A549 (cell line): Measurements from ENCODE around the gene WDR45B. TPM values are rescaled to one million over a fixed set of nuclear protein-coding genes. Genes with fewer than 3 reads are reported as not detected.

ENCODE experiments used
- BHLHE40 ChIP-seq: IDR thresholded peaks from 2 replicates; pipeline ENCODE4 v1.6.1; 2012; ENCODE audit warnings: low read depth, low read length, inconsistent platforms
- CBX8 ChIP-seq: fragments of 200-600 bp; sonication (generic); IDR thresholded peaks from 2 replicates; pipeline ENCODE4 v1.6.1; 2016
- CEBPB ChIP-seq, 2 experiments: fragments of >200 bp in 1 of 2; sonication (Bioruptor Twin) in 1 of 2; formaldehyde crosslinking in 1 of 2; IDR thresholded peaks; 2 replicates each; pipeline ENCODE4 v1.6.1; 2012 to 2016
- CHD2 ChIP-seq: fragments of 150-350 bp; IDR thresholded peaks from 2 replicates; pipeline ENCODE4 v1.6.1; 2014; ENCODE audit warnings: low read length; ENCODE audit not compliant: partially characterized antibody
- CHD4 ChIP-seq: fragments of 200-600 bp; sonication (generic); IDR thresholded peaks from 2 replicates; pipeline ENCODE4 v1.6.1; 2016; ENCODE audit warnings: antibody characterized with exemption, mild to moderate bottlenecking, borderline replicate concordance
- EHMT2 ChIP-seq: fragments of 200-600 bp; sonication (generic); IDR thresholded peaks from 2 replicates; pipeline ENCODE4 v1.6.1; 2016; ENCODE audit warnings: antibody characterized with exemption, low read depth, mild to moderate bottlenecking, moderate library complexity
- EP300 ChIP-seq, 2 experiments: fragments of >200 bp; sonication (Bioruptor Twin); formaldehyde crosslinking; IDR thresholded peaks; 2 replicates in 1 of 2; 3 replicates in 1 of 2; pipeline ENCODE4 v1.6.1; 2016 to 2017
- ESRRA ChIP-seq: fragments of 150-350 bp; IDR thresholded peaks from 2 replicates; pipeline ENCODE4 v1.6.1; 2014; ENCODE audit warnings: mild to moderate bottlenecking, low read length, borderline replicate concordance
- HDAC2 ChIP-seq: fragments of 200-600 bp; sonication (generic); IDR thresholded peaks from 2 replicates; pipeline ENCODE4 v1.6.1; 2016
- HEYL ChIP-seq: fragments of 250-450 bp; sonication (Bioruptor Pico); IDR thresholded peaks from 2 replicates; pipeline ENCODE4 v1.8.0; 2021; ENCODE audit warnings: mild to moderate bottlenecking, moderate library complexity
- HOXA7 ChIP-seq: fragments of 250-450 bp; sonication (Bioruptor Pico); IDR thresholded peaks from 2 replicates; pipeline ENCODE4 v1.5.0; 2020; ENCODE audit warnings: mild to moderate bottlenecking, moderate library complexity
- HOXB13 ChIP-seq: fragments of 250-450 bp; sonication (Bioruptor Pico); IDR thresholded peaks from 2 replicates; pipeline ENCODE4 v1.5.0; 2020; ENCODE audit warnings: low read depth, mild to moderate bottlenecking, moderate library complexity
- HOXB5 ChIP-seq: fragments of 250-450 bp; sonication (Bioruptor Pico); IDR thresholded peaks from 2 replicates; pipeline ENCODE4 v1.5.0; 2020; ENCODE audit warnings: mild to moderate bottlenecking, moderate library complexity
- KDM1A ChIP-seq: fragments of 200-600 bp; sonication (generic); IDR thresholded peaks from 2 replicates; pipeline ENCODE4 v1.6.1; 2016; ENCODE audit warnings: low read depth, mild to moderate bottlenecking
- MAFK ChIP-seq: fragments of 450-650 bp; IDR thresholded peaks from 2 replicates; pipeline ENCODE4 v1.6.1; 2014; ENCODE audit not compliant: partially characterized antibody
- MAZ ChIP-seq: fragments of 150-350 bp; IDR thresholded peaks from 2 replicates; pipeline ENCODE4 v1.6.1; 2014; ENCODE audit warnings: antibody characterized with exemption, low read depth, low read length, borderline replicate concordance
- NFE2L2 ChIP-seq: fragments of 150-350 bp; conservative IDR thresholded peaks from 2 replicates; pipeline ENCODE4 v1.6.1; 2014; ENCODE audit warnings: low read length
- NPAS2 ChIP-seq: fragments of 250-450 bp; sonication (Bioruptor Pico); IDR thresholded peaks from 2 replicates; pipeline ENCODE4 v1.8.0; 2022; ENCODE audit warnings: mild to moderate bottlenecking, moderate library complexity, borderline replicate concordance
- NR3C1 ChIP-seq: fragments of >200 bp; sonication (Bioruptor Twin); formaldehyde crosslinking; IDR thresholded peaks from 3 replicates; pipeline ENCODE4 v1.6.1; 2017
- PHF8 ChIP-seq: fragments of 200-600 bp; sonication (generic); IDR thresholded peaks from 2 replicates; pipeline ENCODE4 v1.6.1; 2016; ENCODE audit warnings: low read depth, mild to moderate bottlenecking, antibody characterized with exemption, moderate library complexity, borderline replicate concordance
- POLR2A ChIP-seq: IDR thresholded peaks from 2 replicates; pipeline ENCODE4 v1.6.1; 2012; ENCODE audit warnings: mild to moderate bottlenecking, low read length
- RARB ChIP-seq: fragments of 250-450 bp; sonication (Bioruptor Pico); IDR thresholded peaks from 2 replicates; pipeline ENCODE4 v1.8.0; 2021; ENCODE audit warnings: mild to moderate bottlenecking, moderate library complexity
- RCOR1 ChIP-seq: fragments of 150-350 bp; IDR thresholded peaks from 2 replicates; pipeline ENCODE4 v1.6.1; 2014; ENCODE audit warnings: antibody characterized with exemption, low read length, low read depth
- RNF2 ChIP-seq: fragments of 200-600 bp; sonication (generic); IDR thresholded peaks from 2 replicates; pipeline ENCODE4 v1.6.1; 2016; ENCODE audit warnings: low read depth, mild to moderate bottlenecking, antibody characterized with exemption, moderate library complexity, borderline replicate concordance
- SMC3 ChIP-seq: fragments of >200 bp; sonication (Bioruptor Twin); formaldehyde crosslinking; IDR thresholded peaks from 3 replicates; pipeline ENCODE4 v1.6.1; 2018; ENCODE audit warnings: inconsistent platforms
- SREBF2 ChIP-seq: fragments of 450-650 bp; IDR thresholded peaks from 2 replicates; pipeline ENCODE4 v1.6.1; 2014; ENCODE audit warnings: mild to moderate bottlenecking, moderate library complexity
- TP53 ChIP-seq: fragments of 250-450 bp; sonication (Bioruptor Pico); IDR thresholded peaks from 2 replicates; pipeline ENCODE4 v1.5.0; 2021; ENCODE audit warnings: mild to moderate bottlenecking, moderate library complexity
- polyA plus RNA-seq, 4 experiments: library from polyadenylated mRNA; depleted of rRNA in 3 of 4; stranded (reverse); fragments of >200 nt; fragmentation: RNase III in 1 of 4; extraction: RNeasy Plus Mini Kit Qiagen cat#74134 plus additional on column Dnase treatment in 1 of 4; gene quantifications; 2 replicates in 3 of 4; 3 replicates in 1 of 4; pipeline ENCODE4 v1.2.3, GENCODE V29; 2011 to 2017
- TF ChIP-seq, protein P1 (sequence below): fragments of >200 bp; sonication (Bioruptor Twin); formaldehyde crosslinking; IDR thresholded peaks from 3 replicates; pipeline ENCODE4 v1.6.1; 2016
- TF ChIP-seq, protein P2 (sequence below): IDR thresholded peaks from 2 replicates; pipeline ENCODE4 v1.6.1; 2012
- TF ChIP-seq, protein P3 (sequence below): fragments of >200 bp; sonication (Bioruptor Twin); formaldehyde crosslinking; IDR thresholded peaks from 2 replicates; pipeline ENCODE4 v1.6.1; 2016
- TF ChIP-seq, protein P4 (sequence below): fragments of 250-450 bp; sonication (Bioruptor Pico); IDR thresholded peaks from 2 replicates; pipeline ENCODE4 v1.5.0; 2021; ENCODE audit warnings: mild to moderate bottlenecking, moderate library complexity, borderline replicate concordance
- TF ChIP-seq, protein P5 (sequence below): fragments of 150-350 bp; IDR thresholded peaks from 2 replicates; pipeline ENCODE4 v1.6.1; 2014; ENCODE audit warnings: low read depth, mild to moderate bottlenecking, low read length
- TF ChIP-seq, protein P6 (sequence below): fragments of 200-600 bp; sonication (generic); IDR thresholded peaks from 2 replicates; pipeline ENCODE4 v1.6.1; 2016; ENCODE audit warnings: antibody characterized with exemption, mild to moderate bottlenecking, moderate library complexity
- TF ChIP-seq, protein P7 (sequence below): IDR thresholded peaks from 2 replicates; pipeline ENCODE4 v1.6.1; 2012
- TF ChIP-seq, protein P8 (sequence below): IDR thresholded peaks from 2 replicates; pipeline ENCODE4 v1.6.1; 2012; ENCODE audit warnings: low read depth, borderline replicate concordance

WDR45B gene
- polyA plus RNA-seq, 2 of the 4 experiments (the other 2 are of a cell fraction) = 88.2 to 124 TPM

DNA sequence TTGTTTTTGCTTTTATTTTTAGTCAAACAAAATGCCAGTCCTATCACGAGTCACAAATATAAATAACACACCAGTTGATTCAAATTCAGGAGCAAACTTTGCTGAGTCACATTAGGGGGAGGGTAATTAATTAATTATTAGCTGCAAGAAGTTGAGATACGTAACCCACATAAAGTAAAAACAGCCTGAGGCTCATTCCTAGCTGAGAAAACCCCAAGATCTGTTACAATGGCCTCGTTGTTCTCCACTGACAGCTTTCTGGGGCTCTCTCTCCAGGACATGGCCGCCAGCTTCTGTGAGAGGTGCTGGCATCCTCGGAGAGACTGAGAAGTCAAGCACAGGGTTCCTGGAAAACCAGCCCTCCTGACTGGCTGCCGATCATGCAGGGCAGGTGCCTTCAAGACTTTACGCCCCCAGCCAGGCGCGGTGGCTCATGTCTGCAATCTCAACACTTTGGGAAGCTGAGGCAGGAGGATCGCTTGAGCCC lies 39.2 kb upstream of the WDR45B start (continued):
- TF ChIP-seq, protein P1, sequence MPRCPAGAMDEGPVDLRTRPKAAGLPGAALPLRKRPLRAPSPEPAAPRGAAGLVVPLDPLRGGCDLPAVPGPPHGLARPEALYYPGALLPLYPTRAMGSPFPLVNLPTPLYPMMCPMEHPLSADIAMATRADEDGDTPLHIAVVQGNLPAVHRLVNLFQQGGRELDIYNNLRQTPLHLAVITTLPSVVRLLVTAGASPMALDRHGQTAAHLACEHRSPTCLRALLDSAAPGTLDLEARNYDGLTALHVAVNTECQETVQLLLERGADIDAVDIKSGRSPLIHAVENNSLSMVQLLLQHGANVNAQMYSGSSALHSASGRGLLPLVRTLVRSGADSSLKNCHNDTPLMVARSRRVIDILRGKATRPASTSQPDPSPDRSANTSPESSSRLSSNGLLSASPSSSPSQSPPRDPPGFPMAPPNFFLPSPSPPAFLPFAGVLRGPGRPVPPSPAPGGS = no peak
- TF ChIP-seq CEBPB (IDR thresholded peaks at IDR 0.05) = peak in 1 of 2 experiments; percentile 28; a peak in 1 of 4 replicates
- TF ChIP-seq MAZ = no peak
- TF ChIP-seq PHF8 = no peak
- TF ChIP-seq, protein P2, sequence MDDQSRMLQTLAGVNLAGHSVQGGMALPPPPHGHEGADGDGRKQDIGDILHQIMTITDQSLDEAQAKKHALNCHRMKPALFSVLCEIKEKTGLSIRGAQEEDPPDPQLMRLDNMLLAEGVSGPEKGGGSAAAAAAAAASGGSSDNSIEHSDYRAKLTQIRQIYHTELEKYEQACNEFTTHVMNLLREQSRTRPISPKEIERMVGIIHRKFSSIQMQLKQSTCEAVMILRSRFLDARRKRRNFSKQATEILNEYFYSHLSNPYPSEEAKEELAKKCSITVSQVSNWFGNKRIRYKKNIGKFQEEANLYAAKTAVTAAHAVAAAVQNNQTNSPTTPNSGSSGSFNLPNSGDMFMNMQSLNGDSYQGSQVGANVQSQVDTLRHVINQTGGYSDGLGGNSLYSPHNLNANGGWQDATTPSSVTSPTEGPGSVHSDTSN = no peak
- TF ChIP-seq TP53 = no peak
- no peak for TF ChIP-seq RNF2
- TF ChIP-seq, protein P3, sequence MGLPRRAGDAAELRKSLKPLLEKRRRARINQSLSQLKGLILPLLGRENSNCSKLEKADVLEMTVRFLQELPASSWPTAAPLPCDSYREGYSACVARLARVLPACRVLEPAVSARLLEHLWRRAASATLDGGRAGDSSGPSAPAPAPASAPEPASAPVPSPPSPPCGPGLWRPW = no peak
- no peak for TF ChIP-seq NPAS2 (CRISPR knock-in tag)
- TF ChIP-seq, protein P4, sequence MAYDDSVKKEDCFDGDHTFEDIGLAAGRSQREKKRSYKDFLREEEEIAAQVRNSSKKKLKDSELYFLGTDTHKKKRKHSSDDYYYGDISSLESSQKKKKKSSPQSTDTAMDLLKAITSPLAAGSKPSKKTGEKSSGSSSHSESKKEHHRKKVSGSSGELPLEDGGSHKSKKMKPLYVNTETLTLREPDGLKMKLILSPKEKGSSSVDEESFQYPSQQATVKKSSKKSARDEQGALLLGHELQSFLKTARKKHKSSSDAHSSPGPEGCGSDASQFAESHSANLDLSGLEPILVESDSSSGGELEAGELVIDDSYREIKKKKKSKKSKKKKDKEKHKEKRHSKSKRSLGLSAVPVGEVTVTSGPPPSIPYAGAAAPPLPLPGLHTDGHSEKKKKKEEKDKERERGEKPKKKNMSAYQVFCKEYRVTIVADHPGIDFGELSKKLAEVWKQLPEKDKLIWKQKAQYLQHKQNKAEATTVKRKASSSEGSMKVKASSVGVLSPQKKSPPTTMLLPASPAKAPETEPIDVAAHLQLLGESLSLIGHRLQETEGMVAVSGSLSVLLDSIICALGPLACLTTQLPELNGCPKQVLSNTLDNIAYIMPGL = no peak
- TF ChIP-seq NR3C1 = no peak
- TF ChIP-seq, protein P5, sequence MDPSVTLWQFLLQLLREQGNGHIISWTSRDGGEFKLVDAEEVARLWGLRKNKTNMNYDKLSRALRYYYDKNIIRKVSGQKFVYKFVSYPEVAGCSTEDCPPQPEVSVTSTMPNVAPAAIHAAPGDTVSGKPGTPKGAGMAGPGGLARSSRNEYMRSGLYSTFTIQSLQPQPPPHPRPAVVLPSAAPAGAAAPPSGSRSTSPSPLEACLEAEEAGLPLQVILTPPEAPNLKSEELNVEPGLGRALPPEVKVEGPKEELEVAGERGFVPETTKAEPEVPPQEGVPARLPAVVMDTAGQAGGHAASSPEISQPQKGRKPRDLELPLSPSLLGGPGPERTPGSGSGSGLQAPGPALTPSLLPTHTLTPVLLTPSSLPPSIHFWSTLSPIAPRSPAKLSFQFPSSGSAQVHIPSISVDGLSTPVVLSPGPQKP = no peak
- TF ChIP-seq MAFK = peak; percentile 97
- TF ChIP-seq HOXA7 (CRISPR knock-in tag) = no peak
- TF ChIP-seq CBX8 = no peak
- TF ChIP-seq SMC3 = no peak; the same call in 2 of the 3 replicates
- TF ChIP-seq, protein P6, sequence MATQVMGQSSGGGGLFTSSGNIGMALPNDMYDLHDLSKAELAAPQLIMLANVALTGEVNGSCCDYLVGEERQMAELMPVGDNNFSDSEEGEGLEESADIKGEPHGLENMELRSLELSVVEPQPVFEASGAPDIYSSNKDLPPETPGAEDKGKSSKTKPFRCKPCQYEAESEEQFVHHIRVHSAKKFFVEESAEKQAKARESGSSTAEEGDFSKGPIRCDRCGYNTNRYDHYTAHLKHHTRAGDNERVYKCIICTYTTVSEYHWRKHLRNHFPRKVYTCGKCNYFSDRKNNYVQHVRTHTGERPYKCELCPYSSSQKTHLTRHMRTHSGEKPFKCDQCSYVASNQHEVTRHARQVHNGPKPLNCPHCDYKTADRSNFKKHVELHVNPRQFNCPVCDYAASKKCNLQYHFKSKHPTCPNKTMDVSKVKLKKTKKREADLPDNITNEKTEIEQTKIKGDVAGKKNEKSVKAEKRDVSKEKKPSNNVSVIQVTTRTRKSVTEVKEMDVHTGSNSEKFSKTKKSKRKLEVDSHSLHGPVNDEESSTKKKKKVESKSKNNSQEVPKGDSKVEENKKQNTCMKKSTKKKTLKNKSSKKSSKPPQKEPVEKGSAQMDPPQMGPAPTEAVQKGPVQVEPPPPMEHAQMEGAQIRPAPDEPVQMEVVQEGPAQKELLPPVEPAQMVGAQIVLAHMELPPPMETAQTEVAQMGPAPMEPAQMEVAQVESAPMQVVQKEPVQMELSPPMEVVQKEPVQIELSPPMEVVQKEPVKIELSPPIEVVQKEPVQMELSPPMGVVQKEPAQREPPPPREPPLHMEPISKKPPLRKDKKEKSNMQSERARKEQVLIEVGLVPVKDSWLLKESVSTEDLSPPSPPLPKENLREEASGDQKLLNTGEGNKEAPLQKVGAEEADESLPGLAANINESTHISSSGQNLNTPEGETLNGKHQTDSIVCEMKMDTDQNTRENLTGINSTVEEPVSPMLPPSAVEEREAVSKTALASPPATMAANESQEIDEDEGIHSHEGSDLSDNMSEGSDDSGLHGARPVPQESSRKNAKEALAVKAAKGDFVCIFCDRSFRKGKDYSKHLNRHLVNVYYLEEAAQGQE = no peak
- TF ChIP-seq ESRRA = no peak
- TF ChIP-seq KDM1A = no peak
- TF ChIP-seq EP300 (IDR thresholded peaks at IDR 0.05) = peak in 1 of 2 experiments; percentile 17; a peak in 1 of 5 replicates
- no peak for TF ChIP-seq CHD4
- no peak for TF ChIP-seq CHD2
- TF ChIP-seq RARB (CRISPR knock-in tag) = no peak
- TF ChIP-seq EHMT2 = no peak
- no peak for TF ChIP-seq RCOR1
- TF ChIP-seq NFE2L2 = peak; percentile 88
- peak; percentile 61; the same call in 1 of the 2 replicates for TF ChIP-seq HEYL (CRISPR knock-in tag)
- peak; percentile 77; the same call in 1 of the 2 replicates for TF ChIP-seq HOXB13 (CRISPR knock-in tag)
- TF ChIP-seq HDAC2 = no peak
- TF ChIP-seq HOXB5 = no peak
- TF ChIP-seq, protein P7, sequence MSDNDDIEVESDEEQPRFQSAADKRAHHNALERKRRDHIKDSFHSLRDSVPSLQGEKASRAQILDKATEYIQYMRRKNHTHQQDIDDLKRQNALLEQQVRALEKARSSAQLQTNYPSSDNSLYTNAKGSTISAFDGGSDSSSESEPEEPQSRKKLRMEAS = peak; percentile 37
- TF ChIP-seq, protein P8, sequence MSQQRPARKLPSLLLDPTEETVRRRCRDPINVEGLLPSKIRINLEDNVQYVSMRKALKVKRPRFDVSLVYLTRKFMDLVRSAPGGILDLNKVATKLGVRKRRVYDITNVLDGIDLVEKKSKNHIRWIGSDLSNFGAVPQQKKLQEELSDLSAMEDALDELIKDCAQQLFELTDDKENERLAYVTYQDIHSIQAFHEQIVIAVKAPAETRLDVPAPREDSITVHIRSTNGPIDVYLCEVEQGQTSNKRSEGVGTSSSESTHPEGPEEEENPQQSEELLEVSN = no peak
- no peak for TF ChIP-seq BHLHE40
- no peak for TF ChIP-seq SREBF2
- TF ChIP-seq POLR2A = no peak
